PC-3 (cell line): ENCODE data around the gene SLC47A2. TPM values are rescaled to one million over a fixed set of nuclear protein-coding genes. Genes with fewer than 3 reads are reported as not detected.

ENCODE experiments used
- ATAC-seq: fragments of 200-7000 bp; cut with Tn5 transposase; 2 replicates; pipeline ENCODE4 v1.9.1; 2020; ENCODE audit warnings: mild to moderate bottlenecking, moderate library complexity
- BruUV-seq: library from RNA; stranded (reverse); fragments of 400-500 nt; replicated peaks from 2 replicates; lab custom pipeline; 2021; lab: Mats Ljungman, UMichigan
- CTCF ChIA-PET: fragments of 300-600 bp; sonication (Branson Sonifier 250); formaldehyde crosslinking; loops from one replicate; lab custom pipeline; 2022; ENCODE audit warnings: antibody characterized with exemption; lab: Charles Lee
- POLR2A ChIA-PET: fragments of 300-600 bp; sonication (Branson Sonifier 250); formaldehyde crosslinking; loops from one replicate; lab custom pipeline; 2022; ENCODE audit warnings: antibody characterized with exemption; ENCODE audit not compliant: unreplicated experiment; lab: Charles Lee
- DNase-seq: peaks from one replicate; pipeline ENCODE4 v3.0.0-alpha.2; 2015
- H2AFZ ChIP-seq: fragments of 300-600 bp; sonication (generic); 2 replicates; pipeline ENCODE4 v1.6.0; 2016; ENCODE audit warnings: antibody characterized with exemption, low read length
- H3F3A ChIP-seq: fragments of 300-600 bp; sonication (generic); one replicate; pipeline ENCODE4 v1.6.0; 2017; ENCODE audit warnings: antibody characterized with exemption, low read length, control low read depth, mild to moderate bottlenecking; ENCODE audit not compliant: unreplicated experiment
- H3K27ac ChIP-seq: fragments of 300-600 bp; sonication (generic); 2 replicates; pipeline ENCODE4 v1.5.1; 2016; ENCODE audit warnings: mild to moderate bottlenecking, low read length
- H3K27me3 ChIP-seq: fragments of 300-600 bp; sonication (generic); 2 replicates; pipeline ENCODE4 v1.6.1; 2016; ENCODE audit warnings: low read length, mixed read lengths
- H3K36me3 ChIP-seq: fragments of 300-600 bp; sonication (generic); 2 replicates; pipeline ENCODE4 v1.6.1; 2016; ENCODE audit warnings: low read depth, mixed run types, low read length, mixed read lengths
- H3K4me1 ChIP-seq: fragments of 300-600 bp; sonication (generic); 2 replicates; pipeline ENCODE4 v1.5.1; 2016; ENCODE audit warnings: low read length; ENCODE audit not compliant: insufficient read depth
- H3K4me2 ChIP-seq: fragments of 300-600 bp; sonication (generic); 2 replicates; pipeline ENCODE4 v1.6.0; 2016; ENCODE audit warnings: low read length
- H3K4me3 ChIP-seq: fragments of 300-600 bp; sonication (generic); 2 replicates; pipeline ENCODE4 v1.5.1; 2016; ENCODE audit warnings: mild to moderate bottlenecking, low read length, mixed read lengths
- H3K79me2 ChIP-seq: fragments of 300-600 bp; sonication (generic); 2 replicates; pipeline ENCODE4 v1.6.1; 2017; ENCODE audit warnings: low read length, mixed read lengths
- H3K9ac ChIP-seq: fragments of 300-600 bp; sonication (generic); 2 replicates; pipeline ENCODE4 v1.6.0; 2016; ENCODE audit warnings: mild to moderate bottlenecking, low read length
- H3K9me2 ChIP-seq: fragments of 300-600 bp; sonication (generic); replicated peaks from 2 replicates; pipeline ENCODE4 v1.6.1; 2016; ENCODE audit warnings: mixed run types, low read length, mixed read lengths
- H3K9me3 ChIP-seq: fragments of 300-600 bp; sonication (generic); 2 replicates; pipeline ENCODE4 v1.6.1; 2016; ENCODE audit warnings: low read length, mixed read lengths
- H4K20me1 ChIP-seq: fragments of 300-600 bp; sonication (generic); 2 replicates; pipeline ENCODE4 v1.6.1; 2016; ENCODE audit warnings: low read length, mixed read lengths
- EZH2 ChIP-seq: fragments of 300-600 bp; sonication (generic); IDR thresholded peaks from one replicate; pipeline ENCODE4 v1.6.1; 2017; ENCODE audit warnings: antibody characterized with exemption, mild to moderate bottlenecking, low read length; ENCODE audit not compliant: unreplicated experiment
- EZH2phosphoT487 ChIP-seq: fragments of 300-600 bp; sonication (generic); IDR thresholded peaks from 2 replicates; pipeline ENCODE4 v1.6.1; 2018; ENCODE audit warnings: mild to moderate bottlenecking, antibody characterized with exemption, low read length, borderline replicate concordance
- intact Hi-C: fragments of 100-400 bp; cut with micrococcal nuclease; formaldehyde crosslinking; loops from 2 replicates; pipeline ENCODE4 v1.9.0; 2023
- total RNA-seq: library from RNA; depleted of rRNA; stranded (reverse); fragments of >200 nt; gene quantifications from 2 replicates; pipeline ENCODE4 v1.2.3, GENCODE V29; 2014
- TF ChIP-seq, protein P1 (sequence below): fragments of 300-600 bp; sonication (generic); conservative IDR thresholded peaks from 2 replicates; pipeline ENCODE4 v1.5.1; 2017; ENCODE audit warnings: antibody characterized with exemption, low read depth, mild to moderate bottlenecking, low read length

The SLC47A2 gene
- total RNA-seq, 1 experiment from 2014 or later, result not detected

DNA sequence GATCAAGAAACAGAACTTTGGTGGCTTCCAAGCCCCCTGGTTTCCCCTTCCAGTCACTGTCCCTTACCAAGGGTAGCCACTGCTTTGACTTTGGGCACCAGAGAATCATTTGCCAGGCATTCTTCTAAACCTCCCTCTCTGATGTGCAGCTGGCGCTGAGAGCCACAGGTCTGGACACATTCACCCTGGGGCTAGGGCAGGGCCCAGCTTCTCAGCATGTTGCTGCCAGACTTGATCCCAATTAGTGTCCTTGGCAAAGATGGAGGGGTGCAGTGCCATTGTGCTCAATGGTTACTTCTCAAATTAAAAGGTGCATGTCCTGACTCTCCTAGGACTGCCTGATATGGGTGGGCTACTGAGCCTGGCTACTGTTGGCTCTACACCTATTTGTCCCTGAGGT is 7.6 kb upstream of the SLC47A2 start:
- Histone ChIP-seq H3K27me3 (no peaks in the 10 kb centered on the region), H3K27ac (no peak overlapping the region), H4K20me1 (no peaks in the 10 kb centered on the region), H3K9me2 (no peaks in the 10 kb centered on the region), H3K4me1 (peaks cover 34% of the 10 kb centered on the region), H3K4me3 (no peak overlapping the region), H2AFZ (no peak overlapping the region), H3K36me3 (no peaks in the 10 kb centered on the region), H3K9ac (no peak overlapping the region), H3K9me3 (no peaks in the 10 kb centered on the region), H3F3A (no peaks in the 10 kb centered on the region), H3K4me2 (no peak overlapping the region), H3K79me2 (no peaks in the 10 kb centered on the region)
- POLR2A ChIA-PET, result no interaction called here
- no peak for TF ChIP-seq EZH2phosphoT487
- no peak for TF ChIP-seq EZH2
- TF ChIP-seq, protein P1, sequence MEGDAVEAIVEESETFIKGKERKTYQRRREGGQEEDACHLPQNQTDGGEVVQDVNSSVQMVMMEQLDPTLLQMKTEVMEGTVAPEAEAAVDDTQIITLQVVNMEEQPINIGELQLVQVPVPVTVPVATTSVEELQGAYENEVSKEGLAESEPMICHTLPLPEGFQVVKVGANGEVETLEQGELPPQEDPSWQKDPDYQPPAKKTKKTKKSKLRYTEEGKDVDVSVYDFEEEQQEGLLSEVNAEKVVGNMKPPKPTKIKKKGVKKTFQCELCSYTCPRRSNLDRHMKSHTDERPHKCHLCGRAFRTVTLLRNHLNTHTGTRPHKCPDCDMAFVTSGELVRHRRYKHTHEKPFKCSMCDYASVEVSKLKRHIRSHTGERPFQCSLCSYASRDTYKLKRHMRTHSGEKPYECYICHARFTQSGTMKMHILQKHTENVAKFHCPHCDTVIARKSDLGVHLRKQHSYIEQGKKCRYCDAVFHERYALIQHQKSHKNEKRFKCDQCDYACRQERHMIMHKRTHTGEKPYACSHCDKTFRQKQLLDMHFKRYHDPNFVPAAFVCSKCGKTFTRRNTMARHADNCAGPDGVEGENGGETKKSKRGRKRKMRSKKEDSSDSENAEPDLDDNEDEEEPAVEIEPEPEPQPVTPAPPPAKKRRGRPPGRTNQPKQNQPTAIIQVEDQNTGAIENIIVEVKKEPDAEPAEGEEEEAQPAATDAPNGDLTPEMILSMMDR, result no peak
- CTCF ChIA-PET, result no interaction called here
- intact Hi-C loops, result no loop called here
- DNase-seq (peak; percentile 53), ATAC-seq (0 out of 2 replicates have a peak, but pooled peaks have one; percentile 17)
- BruUV-seq, result no TSS peak

DNA sequence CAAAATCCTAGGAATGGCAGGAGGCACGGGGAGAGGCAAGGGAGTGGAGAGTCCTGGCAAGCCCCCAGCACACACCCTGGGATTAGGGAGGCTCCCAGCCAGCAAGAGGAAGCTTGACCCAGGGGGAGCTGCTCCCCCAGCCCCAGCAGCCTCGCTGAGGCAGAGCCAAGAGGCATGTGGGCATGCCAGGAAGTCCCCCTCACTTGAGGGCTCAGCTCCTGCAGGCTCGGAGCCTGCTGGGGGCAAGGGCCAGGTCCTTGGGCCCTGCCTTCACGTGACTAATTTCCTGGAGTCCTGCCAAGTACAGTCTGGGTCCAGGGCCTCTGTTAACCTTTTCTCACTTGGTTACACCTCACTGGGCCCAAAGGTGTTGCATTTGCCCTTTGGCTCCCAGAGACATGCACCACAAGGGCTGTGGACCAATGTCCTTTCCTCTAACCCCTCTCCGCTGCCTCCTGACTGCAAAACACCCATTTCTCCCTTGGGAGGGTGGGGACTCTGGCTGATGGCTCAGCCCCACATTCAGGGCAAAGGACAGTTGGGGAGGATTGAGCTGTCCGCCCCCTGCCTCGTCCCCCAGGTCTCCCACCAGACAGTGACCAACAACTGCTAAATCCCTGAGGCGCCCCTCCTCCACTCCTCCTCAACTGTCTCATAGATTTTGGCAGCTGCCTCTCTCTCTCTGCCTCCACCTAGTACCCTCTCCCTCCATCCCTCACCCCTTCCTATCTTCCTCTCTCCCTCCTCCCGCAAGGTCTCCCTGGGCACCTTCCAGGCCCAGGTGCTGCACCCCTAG is 4.4 kb upstream of the SLC47A2 start:
- no peak overlapping the region for H3K27ac ChIP-seq
- BruUV-seq, result no TSS peak
- ChIA-PET POLR2A (no interaction called here), CTCF (interaction anchor here (1.0 kb wide), 1 partner anchor 24 kb away, joined by 5 read pairs; no protein-coding TSS in a partner anchor)
- H3F3A ChIP-seq, result no peaks in the 10 kb centered on the region
- no peaks in the 10 kb centered on the region for H3K9me3 ChIP-seq
- no peaks in the 10 kb centered on the region for H3K27me3 ChIP-seq
- no peaks in the 10 kb centered on the region for H3K9me2 ChIP-seq
- H3K79me2 ChIP-seq, result no peaks in the 10 kb centered on the region
- H3K36me3 ChIP-seq, result no peaks in the 10 kb centered on the region
- no peak for ATAC-seq
- H2AFZ ChIP-seq, result no peak overlapping the region
- no peak for TF ChIP-seq EZH2phosphoT487
- TF ChIP-seq EZH2, result no peak
- TF ChIP-seq, protein P1, result no peak
- H3K9ac ChIP-seq, result no peak overlapping the region
- H3K4me3 ChIP-seq, result no peak overlapping the region
- DNase-seq, result peak; percentile 31
- H4K20me1 ChIP-seq, result no peaks in the 10 kb centered on the region
- intact Hi-C loops, result no loop called here
- no peak overlapping the region for H3K4me2 ChIP-seq
- peaks cover 32% of the 10 kb centered on the region for H3K4me1 ChIP-seq

DNA sequence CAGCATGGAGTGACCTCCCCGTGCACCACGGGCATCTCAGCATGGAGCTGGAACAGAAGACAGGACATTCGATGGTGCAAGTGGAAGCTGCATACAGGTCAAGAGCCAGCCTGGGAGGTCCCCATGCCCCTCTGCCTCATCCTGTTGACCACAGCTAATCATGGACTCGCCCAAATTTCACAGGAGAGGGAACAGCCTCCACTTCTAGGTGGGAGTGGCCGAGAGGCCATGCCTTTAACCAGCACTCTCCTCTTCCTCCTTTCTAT is 3.8 kb upstream of the SLC47A2 start:
- intact Hi-C loops, result no loop called here
- no peak for ATAC-seq
- Histone ChIP-seq H3K4me2 (no peak overlapping the region), H2AFZ (no peak overlapping the region), H3K9me3 (no peaks in the 10 kb centered on the region), H3K36me3 (no peaks in the 10 kb centered on the region), H4K20me1 (no peaks in the 10 kb centered on the region), H3K4me1 (peaks cover 32% of the 10 kb centered on the region), H3F3A (no peaks in the 10 kb centered on the region), H3K9me2 (no peaks in the 10 kb centered on the region), H3K4me3 (no peak overlapping the region), H3K9ac (no peak overlapping the region), H3K27me3 (no peaks in the 10 kb centered on the region), H3K27ac (no peak overlapping the region), H3K79me2 (no peaks in the 10 kb centered on the region)
- CTCF ChIA-PET, result no interaction called here
- POLR2A ChIA-PET, result no interaction called here
- no TSS peak for BruUV-seq
- TF ChIP-seq, protein P1, result no peak
- TF ChIP-seq EZH2phosphoT487, result no peak
- no peak for TF ChIP-seq EZH2
- DNase-seq, result no peak
